ENCODE data around the gene ARSB.

Gene ARSB

GRCh38 chr5:78810098-78810920 is 174.8 kb downstream of the ARSB start:
- in situ Hi-C loops (cut with MboI; ENCODE audit: low sequenced_read_pairs): no loop called here

DNA sequence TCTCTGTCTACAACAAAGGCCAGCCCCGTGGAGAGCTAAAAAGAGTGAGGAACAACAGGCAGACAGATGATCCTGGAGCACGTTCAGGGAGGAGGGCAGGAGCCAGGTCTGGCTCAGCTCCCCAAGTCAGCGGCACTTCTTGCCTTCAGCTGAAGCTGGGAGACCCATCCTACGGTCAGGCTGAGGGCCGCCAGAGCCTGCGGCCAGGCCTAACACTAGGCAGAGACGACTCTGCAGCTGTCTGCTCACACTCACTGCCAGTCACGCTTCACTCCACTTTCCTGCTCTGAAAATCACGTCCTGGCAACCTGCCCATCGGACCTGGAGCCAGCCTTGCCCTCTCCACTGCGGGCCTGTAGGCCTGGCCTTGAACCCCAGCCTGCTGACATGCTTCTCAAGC is 175.7 kb downstream of the ARSB start:
- in situ Hi-C loops (cut with MboI; ENCODE audit: low sequenced_read_pairs): no loop called here

- in situ Hi-C loops (cut with MboI; ENCODE audit: low sequenced_read_pairs): no loop called here
Observed at GRCh38 chr5:78808818-78809217, 176.3 kb downstream of the ARSB start.

- in situ Hi-C loops (cut with MboI; ENCODE audit: low sequenced_read_pairs): no loop called here
Observed at GRCh38 chr5:78808380-78808779, 176.7 kb downstream of the ARSB start.

DNA sequence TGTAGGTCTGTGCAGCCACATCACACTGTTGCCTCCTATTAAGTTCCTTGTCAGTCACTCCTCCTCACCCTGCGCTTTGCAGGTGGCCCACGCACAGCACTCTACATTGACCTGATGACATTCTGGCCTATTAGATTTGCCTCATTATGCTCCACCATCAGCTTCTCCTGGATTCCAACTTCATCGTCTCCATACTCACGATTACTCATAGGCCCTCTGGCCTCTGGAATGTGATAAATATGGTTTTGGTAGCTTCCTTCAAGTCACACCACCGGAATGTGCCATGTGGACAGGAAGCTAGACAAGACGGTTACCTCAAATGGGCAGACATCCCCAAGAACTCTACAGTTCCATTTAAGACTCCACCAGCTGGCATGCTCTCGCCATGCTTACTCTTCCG is 178.6 kb downstream of the ARSB start:
- in situ Hi-C loops (cut with MboI; ENCODE audit: low sequenced_read_pairs): no loop called here

DNA sequence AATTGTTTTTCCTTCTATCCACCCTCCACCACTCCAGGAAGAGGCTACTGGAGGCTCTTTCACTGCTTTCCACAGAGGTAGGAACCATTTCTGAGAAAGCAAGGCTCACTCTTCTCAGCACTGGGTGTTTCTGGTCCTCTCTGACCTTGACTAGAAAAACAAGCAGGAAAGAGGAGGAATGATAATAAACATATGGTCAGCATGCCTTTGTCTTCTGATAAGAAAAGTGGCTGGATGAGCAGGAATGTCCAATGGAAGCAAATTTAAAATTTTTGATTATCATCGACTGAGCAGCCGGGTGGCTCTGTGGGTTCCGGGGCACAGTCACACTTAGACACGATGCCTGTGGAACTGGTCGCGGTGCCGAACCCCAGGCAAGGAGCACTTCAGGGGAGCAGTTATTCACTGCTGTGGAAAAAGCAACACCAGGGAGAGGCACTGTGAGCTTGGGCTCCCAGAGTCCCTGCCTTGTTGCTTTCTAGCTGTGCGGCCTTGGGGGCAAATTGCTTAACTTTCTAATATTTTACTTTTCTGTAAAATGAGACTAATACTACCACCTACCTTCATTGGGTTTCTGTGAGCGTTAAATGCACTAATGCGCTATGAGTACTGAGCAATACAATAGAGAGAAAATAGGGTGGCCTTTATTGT is 179.5 kb downstream of the ARSB start:
- in situ Hi-C loops (cut with MboI; ENCODE audit: low sequenced_read_pairs): no loop called here

GRCh38 chr5:78804995-78805394 is 180.1 kb downstream of the ARSB start:
- in situ Hi-C loops (cut with MboI; ENCODE audit: low sequenced_read_pairs): no loop called here

DNA sequence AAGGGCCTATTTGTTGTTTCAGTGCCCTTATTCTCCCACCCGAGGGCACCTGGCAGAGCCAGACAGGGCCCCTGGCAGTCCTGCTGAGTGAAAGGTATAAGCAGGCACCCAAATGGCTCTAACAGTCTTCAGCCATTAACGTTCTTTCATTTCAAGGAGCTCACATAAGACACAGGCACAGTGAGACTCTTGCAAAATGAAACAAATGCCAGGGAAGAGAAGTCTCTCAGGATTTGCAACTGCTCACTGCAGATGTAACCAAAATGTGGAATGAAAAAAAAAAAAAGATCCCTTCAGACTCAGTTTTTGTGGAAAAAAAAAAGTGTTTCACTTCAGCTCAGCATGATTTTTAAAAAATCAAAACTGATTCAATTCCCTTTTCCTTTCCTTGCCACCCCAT is 181.2 kb downstream of the ARSB start:
- in situ Hi-C loops (cut with MboI; ENCODE audit: low sequenced_read_pairs): no loop called here

- in situ Hi-C loops (cut with MboI; ENCODE audit: low sequenced_read_pairs): no loop called here
Observed at GRCh38 chr5:78803353-78803752, 181.8 kb downstream of the ARSB start.

DNA sequence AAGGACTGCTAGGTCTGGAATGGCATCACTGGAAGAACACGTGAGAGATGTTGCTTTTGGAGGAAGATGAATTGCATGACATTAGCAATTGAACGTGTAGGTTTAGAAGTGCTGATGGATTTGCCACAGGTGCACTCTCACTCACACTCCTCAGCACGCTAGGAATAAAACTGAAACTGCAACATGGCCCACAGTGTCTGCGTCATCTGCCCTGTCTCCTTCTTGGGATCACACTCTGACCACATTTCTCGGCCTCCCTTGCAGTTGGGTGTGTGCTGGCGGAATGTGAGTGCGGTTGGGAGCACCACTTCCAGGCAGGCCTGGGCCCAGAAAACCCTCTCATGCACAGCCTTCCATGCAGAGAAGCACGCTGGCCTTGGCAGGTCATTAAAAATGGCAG is 183.7 kb downstream of the ARSB start:
- in situ Hi-C loops (cut with MboI; ENCODE audit: low sequenced_read_pairs): no loop called here

DNA sequence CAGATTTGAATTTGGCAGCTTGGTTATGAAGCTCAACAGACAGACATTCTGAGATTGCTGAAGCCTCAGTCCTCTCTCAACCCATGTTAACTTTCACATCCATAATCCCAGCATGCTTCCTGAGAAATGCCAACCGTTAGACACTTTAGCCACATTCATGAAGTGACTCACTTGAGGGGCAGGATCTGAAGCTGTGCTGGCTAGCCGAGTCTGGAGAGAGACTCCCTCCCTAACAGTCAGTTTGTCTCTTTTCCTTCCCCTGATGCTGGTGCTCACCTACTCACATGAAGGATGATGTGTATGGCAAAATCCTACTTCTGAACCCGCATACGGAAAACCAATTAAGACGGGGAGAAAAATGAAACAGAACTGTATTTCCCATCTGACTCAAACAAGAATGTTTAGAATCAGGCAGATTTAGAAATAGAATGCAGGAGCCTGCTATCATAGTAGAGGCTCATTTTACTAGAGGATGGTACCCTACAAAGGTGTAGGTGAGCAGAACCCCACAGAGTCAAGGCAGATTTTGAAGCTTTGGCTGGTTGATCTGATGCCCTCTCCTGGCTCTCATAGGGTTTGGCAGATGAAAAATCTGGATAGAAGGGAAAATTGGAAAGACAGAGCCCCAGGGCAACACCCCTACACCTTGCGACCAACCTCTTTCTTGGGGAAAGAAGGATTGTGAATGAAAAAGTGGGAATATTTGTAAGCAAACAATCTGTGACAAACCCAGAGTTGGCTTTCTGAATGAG is 185.7 kb downstream of the ARSB start:
- in situ Hi-C loops (cut with MboI; ENCODE audit: low sequenced_read_pairs): no loop called here

DNA sequence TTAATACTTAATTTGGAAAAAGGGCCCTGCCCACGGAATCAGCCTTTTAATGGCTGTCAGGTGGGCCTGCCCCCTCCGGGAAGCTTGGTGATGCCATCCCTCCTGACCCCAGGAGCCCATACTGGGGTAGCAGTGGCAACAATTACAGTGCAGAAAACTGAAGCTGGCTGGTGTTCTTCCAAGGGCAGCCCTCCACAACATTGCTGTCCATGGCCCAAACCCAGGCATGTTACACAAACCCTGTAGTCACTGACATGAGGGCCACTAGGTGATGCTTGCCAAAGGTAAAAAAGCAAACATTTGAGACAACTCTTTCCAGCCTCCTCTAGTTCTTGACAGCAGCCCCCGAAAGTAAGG is 186.5 kb downstream of the ARSB start:
- in situ Hi-C loops (cut with MboI; ENCODE audit: low sequenced_read_pairs): no loop called here

DNA sequence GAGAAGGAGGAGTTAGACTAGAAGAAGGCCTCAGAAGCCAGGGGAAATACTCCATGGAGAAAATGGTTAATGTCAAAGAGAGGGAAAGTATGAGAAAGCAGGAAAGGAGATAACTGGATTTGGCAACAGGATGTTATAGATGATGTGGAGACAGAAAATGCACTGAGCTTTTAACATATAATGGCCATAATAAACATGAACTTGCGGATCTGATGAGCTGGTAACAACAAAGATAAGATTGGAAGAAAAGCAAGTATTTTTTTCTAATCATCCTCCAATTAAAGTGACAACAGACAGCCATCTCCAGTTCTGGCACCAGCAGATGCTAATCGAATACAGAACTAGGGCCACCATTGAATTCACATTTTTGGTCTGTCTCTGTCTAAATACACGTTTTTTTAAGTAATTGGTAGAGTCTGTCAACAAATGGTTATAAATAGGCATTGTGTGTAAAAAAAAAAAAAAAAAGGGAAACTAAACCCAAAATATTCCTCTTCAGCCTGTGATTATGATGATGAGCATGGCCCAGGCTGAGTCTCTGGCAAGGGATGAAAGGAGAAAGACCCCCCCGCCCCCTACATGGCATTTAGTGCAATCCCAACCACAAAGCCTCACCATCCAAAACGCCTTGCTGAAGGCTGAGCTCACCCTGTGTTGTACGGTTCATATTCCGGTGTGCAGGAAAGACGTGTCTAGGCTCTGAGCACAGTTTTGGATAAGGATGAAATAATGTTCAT is 187.0 kb downstream of the ARSB start:
- in situ Hi-C loops (cut with MboI; ENCODE audit: low sequenced_read_pairs): no loop called here

DNA sequence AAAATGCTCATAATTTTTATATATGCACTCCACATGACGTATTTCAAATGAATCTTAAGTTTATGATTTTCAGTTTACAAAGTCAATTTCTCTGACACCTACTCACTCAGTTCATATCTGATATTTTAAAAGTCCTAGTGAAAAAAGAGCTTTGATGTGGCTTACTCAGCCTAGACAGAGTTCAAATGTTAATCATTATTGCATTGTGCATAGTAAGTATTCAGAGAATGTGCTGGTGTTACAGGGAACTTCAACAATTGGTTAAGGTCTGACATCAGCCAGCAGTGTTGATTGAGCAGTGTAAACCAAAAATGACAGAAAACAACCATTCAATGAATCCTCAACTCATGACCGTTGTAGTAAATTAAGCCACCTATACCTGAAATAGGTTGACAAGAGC is 189.4 kb downstream of the ARSB start:
- in situ Hi-C loops (cut with MboI; ENCODE audit: low sequenced_read_pairs): no loop called here

DNA sequence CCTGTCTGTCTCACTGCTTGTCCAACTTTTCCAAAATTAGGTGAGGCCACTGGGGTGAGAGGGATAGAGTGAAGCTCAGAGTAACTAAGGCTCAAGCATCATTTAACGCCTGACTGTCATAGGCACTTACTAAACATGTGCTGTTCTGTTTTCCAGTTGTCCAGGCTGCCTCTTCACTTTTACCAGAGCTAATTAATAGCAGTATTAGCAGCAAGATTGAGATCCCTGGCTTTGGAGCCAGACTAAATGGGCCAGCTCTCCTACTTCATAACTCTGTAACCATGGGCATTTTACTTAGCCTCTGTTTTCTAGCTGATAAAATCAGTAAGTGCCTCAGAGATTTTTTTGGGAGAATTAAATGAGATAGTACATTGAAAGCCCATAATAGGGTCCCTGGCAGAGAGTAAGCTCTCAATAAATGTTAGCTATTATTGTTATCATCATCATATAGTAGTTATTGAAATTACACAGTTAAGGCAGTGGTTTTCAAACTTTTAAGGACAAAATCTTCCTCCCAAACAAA is 190.4 kb downstream of the ARSB start:
- in situ Hi-C loops (cut with MboI; ENCODE audit: low sequenced_read_pairs): no loop called here

DNA sequence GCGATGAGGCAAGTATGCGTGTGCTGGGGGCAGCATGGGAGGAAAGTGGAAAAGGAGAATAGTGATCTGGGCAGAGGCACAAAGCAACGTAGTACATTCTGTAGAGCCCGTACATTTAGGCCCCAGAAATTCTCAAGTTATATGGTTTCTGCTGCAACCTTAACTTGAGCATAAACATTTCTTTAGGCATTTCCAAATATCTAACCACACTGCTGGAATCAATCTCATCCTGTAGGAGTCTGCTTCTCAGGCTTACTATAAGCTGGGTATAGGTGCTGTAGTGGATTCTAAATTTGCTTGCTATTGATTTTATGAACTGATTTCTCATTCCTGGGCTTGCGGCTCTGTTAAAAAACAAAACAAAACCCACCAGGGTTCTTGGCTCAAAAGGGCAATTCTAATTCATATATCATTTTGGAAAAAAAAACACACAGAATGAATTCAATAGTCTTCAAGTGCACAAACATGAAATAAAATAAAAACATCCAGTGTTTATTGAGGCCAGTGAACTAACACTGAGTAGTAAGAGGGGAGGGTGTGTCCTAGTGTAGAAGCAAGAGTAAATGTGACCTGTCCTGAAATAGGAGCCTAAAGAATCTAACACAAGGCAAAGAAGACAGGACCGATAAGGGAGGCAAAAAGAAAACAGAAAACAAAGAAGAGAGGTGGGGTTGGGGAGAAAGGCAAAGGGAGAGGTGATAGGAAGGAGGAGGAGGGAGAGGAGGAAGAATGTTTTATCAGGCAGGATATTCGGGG is 191.0 kb downstream of the ARSB start:
- in situ Hi-C loops (cut with MboI; ENCODE audit: low sequenced_read_pairs): no loop called here

GRCh38 chr5:78792345-78793055 is 192.6 kb downstream of the ARSB start:
- in situ Hi-C loops (cut with MboI; ENCODE audit: low sequenced_read_pairs): no loop called here

DNA sequence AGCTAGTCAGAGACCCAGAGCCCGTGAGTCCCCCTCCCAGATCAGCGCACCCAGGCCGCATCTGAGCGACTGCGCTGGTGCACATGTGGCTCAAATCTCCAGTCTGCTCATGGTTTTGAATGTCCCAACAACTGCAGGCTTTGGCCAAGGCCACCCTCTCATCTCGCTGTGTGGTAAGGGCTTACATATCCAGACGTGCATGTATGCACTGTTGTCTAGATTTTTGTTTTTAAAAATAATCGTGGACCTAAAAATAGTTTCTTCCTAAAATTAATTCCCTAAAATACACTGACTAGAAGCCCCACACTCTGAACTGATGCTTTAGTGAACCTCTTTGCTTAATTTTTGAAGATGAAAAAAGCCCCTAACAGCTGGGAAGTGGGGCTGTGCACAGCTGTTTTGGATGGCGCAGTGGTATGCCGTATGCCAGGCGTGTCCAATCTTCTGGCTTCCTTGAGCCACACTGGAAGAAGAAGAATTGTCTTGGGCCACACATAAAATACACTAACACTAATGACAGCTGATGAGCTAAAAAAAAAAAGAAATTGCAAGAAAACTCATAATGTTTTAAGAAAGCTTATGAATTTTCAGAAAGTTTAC is 193.5 kb downstream of the ARSB start:
- in situ Hi-C loops (cut with MboI; ENCODE audit: low sequenced_read_pairs): no loop called here

DNA sequence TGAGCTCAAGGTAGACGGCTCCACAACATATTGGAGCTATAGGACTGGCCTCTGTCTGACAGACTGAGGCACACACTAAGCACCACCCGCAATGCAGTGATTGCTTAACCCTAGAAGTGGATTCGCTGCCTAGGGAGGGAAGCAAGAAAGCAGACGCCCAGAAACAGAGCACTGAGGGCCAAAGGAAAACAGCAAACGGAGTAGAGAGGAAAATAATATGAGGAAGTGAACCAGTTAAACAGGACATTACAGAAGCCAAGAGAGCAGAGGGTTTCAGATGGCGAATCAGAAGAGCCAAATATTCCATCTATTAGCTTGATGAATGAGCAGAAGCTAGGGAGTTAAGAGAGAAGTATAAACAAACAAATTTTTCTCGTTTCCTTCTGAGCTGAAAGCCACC is 197.3 kb downstream of the ARSB start:
- in situ Hi-C loops (cut with MboI; ENCODE audit: low sequenced_read_pairs): no loop called here

All from hTERT RPE-1 (cell line).